HuH-7.5 (cell line): Measurements from ENCODE around the gene ITGAL.
"Not testable (repeated sequence)": the region's sequence is repeated elsewhere in the genome, so short reads cannot be mapped to it uniquely, and the experiment has no call there.

Source experiments
- DNase-seq: peaks from one replicate; pipeline ENCODE4 v3.0.0; 2011; ENCODE audit warnings: low spot score

ITGAL gene

DNA sequence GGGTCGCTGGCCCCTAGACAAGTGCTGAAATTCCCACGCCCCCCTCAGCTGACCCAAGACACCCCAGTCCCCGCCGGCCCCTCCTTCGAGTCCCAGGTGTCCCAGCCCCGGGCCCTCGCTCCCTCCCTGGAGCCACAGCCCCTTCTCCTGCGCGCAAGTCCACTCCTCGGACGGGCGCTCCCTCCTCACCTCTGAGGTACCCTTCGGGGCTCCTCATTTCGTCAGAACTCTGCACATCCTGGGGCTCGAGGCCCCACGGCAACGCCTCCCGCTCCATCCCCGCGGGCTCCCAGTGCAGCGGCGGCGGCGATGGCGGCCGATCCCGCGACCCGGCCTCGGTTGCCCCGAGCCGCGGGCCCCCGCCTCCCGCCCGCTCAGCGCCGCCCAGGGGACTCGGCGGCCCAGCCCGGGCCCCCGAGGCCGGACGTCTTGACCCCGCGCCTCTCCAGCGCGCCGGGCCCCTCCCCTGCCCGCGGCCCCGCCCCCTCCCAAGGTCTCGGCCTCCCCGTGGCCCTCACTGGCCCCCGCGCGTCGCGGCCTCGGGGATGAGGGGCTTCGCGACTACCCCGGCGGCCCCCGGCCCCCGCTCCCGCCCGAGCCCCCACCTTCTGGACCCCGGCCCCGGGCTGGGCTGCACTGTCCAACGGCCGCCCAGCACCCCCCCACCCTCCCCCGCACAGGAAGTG is 53.7 kb downstream of the ITGAL start, which contains the start of gene ZNF768:
TSS of gene ZNF768 (minus strand) at position 430 of the 686 bp plus-strand sequence. CDS start at position 277, 153 bp downstream.
- peak; percentile 67 for DNase-seq

DNA sequence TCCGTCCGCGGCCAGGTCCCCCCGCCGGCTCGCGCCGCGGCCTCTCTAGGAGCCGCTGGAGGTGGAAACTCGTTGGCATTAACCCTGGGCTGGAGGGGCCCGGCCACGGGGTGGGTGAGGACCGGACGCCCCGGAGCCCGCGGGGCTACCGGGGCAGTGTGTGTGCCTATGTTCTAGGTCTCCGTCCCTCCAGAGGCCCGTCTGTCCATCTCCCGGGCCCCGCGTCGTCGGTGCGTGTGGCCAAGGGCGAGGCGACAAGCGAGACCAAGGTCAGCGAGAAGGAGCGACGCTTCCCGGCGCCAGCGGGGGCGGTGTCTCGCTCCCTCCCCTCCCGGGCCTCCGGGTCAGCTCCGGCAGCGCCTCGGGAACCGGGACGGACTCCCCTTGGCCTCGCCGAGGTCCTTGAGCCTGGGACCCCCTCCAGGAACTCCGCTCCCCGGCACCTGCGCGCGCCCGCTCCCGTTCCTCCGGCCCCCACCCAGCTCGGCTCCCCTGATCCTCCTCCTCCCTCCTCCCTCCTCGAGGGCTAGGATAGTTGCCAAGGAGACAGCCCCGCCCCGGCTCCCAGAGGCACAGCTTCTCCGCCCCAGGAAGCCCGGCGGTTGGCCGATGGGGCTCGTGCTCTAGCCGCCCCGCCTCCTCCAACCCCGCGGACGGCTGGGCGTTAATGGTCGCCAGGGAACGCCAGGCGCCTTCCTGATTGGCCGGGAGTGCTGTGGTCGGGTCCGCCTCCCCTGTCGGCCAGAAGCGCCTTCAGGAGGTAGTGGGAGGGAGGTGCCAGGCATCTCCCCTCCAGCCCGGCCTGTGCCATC is 54.5 kb downstream of the ITGAL start:
- DNase-seq, result peak; percentile 97

DNA sequence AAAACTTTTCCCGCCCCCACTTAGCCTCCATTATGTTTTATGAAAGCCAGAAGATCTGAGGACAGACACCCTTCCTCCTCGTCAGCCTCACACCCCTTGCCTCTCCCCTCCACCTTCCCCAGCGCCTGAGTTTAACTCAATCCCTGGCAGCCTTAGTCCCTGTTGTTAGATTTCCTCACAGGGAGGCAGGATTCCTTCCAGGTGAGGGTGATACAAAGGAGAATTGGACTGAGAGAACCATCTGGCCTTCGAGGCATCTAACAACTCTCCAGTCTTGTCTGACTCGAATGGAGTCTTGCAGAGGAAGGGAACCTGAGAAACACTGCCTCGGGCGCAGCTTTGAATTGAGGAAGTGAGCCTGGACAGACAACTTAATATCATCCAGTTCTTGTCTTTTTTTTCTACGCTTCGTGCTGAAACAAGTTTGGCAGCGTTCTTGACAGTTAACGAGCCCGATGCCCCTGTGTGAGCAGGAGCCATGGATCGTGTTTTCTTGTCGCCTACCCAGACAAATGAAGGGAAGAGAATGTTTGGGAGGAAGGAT is 55.2 kb downstream of the ITGAL start:
- no peak for DNase-seq

DNA sequence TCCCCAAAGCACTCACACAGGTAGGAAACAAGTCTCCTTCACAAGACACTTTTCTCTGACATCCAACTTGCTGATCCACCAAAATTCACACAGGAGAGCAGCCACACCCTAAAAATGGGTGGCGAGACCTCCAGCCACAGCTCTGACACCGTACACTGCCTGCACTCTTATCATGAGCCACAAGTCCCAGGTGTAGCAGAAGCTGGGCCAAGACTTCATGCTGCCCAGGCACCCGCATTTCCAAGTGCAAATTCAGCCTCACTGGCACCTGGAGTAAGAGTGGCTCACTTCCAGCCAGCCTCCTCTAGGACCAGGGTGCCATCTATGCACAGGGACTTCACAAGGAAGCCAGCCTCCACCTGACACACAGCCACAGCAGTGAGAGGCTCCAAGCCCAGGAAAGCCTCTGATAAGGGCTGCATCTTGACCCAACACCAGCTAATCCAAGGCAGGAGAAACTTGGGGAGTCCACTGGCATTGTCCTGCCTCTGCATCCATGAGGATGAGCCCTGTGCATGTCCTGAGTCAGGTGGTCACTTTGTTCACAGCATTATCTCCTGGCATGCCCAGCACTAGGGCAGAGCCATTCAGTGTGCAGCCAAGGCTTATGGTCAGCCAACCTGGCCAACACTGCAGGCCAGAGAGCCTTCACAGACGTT is 56.4 kb downstream of the ITGAL start:
- DNase-seq, result no peak

DNA sequence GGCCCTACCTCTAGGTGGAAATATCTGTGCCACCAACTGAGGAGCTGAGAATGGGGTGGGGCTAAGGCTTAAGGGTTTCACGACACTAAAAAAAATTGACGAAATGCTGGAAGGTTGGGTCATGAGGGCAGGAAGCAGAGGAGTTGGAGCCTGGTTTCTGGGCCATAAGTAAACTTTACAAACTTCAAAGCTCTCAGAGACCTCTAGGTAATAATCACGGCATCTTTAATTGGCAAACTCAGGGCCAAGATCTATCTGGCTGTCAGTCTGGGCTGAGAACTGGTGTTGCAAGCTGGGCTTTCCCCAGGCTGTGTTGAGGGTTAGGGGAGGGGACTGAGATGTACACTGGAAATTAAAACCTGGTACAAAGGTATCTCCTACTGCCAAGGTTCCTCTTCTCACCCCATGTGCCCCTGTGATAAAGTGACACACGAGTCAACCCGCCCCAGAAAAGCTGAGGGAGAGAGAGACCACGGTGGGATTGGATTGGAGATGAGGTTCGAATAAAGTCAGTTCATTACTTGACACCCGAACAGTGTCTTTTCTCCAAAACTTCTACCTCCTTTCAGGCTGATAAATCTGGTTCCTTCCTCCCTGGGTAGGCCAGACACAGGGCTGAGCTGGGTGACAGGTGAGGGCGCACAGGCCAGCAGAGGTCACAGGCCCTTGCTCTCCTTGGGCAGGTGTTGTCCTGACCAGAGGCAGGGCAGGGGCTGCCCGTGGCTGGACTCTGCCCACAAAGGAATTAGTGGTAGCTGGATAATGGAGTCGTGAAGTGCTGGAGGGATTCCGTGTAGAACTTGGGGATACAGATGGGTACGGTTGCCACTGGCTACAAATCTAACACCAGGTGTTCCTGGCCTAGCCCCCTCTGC is 57.9 kb downstream of the ITGAL start:
- no peak for DNase-seq

DNA sequence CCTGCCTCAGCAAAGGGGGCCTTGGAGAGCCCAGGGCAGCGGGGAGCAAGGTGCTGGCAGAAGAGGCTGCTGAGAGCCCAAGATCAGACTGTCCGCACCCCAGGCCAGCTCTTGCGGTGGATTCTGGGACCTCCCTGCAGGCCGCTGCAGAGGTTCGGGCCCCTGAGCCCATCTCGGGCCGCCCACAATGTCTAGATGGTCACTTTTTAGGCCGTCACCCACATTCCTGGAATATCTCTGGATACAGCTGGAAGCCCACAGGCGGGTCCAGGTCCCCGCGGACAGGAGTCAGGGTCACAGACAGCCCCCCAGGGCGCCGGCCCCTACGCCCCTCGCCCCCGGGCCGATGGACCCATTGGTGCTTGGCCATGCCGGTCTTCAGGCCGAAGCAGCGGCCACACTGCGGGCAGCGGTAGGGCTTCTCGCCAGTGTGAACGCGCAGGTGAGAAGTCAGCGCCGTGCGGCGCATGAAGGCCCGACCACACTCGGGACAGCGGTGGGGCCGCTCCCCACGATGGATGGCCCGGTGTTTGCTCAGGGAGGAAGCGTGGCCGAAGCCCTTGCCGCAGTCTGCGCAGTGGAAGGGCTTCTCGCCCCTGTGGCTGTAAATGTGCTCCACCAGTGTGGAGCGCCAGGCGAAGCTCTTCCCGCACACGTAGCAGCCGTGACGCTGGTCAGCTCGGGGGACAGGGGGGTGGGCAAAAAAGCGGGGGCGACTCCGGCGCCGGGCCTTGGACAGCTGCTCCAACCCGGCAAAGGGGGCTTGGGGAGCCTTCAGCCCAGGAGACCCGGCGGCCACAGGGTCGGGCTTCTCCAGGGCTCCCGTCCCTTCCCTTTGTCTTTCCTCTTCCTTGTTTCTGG is 60.0 kb downstream of the ITGAL start:
- no peak for DNase-seq

GRCh38 chr16:30533146-30533522 is 60.6 kb downstream of the ITGAL start:
- no peak for DNase-seq

GRCh38 chr16:30533748-30534367 is 61.3 kb downstream of the ITGAL start:
- DNase-seq, result no peak

DNA sequence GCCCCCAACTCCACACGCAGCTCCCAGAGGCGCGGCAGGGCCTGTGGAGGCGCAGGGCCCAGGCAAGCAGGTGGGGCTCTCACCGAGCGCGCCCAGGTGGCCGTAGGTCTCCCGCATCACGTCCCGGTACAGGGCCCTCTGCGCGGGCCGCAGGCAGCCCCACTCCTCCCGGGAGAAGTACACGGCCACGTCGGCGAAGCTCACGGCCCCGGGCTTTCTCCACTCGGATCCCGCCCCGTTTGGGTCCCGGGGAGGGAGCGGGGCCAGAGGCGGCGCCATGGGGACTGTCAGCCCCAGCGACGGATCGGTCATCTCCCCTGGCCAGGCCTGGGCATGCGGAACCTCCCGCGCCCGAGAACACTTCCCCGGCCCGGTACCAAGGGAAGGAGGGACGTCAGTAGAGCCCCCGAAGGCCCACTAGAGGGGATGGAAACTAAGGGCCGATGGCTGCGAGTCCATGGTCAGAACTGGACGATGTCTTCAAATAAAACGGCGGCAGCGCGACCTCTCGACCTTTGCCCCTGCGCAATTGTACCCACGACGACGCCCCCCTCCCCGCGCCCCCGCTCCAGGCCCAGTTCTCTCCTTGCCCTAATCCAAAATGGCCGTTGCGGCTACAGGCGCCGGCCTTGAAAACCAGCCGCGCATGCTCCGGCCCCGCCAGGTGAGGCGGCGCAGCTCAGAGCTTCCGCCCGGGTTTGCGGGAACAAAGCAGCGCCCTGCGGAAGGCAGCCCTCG is 62.0 kb downstream of the ITGAL start, which contains the start of gene ZNF747:
TSS of gene ZNF747 (minus strand) at position 491 of the 738 bp plus-strand sequence. CDS start at position 312, 179 bp downstream.
- DNase-seq, result peak; percentile 81

DNA sequence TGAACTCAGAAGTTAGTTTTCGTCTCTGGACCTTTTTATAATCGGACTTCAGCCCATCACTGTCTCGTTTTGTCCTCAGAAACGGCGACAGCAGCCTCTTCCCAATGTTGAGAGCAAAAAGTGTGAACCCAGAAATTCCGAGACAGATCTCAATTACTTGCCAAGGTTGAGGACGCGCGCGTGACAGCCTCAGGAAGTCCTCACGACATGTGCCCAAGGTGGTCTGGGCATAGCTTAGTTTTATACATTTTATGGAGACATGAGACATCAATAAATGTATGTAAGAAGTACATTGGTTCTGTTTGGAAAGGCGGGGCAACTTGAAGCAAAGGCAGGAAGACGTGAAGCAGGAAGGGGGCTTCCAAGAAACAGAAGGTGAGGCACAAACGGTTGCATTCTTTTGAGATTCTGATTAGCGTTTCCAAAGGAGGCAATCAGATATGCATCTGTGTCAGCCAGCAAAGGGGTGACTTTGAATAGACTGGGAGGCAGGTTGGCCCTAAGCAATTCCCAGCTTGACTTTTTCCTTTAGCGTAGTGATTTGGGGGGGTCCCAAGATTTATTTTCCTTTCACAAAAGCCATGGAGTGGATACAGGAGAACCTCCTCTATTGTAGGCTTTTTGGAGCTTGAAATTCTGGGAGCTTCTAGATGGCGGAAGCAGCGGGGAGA is 62.7 kb downstream of the ITGAL start:
- DNase-seq, result no peak

DNA sequence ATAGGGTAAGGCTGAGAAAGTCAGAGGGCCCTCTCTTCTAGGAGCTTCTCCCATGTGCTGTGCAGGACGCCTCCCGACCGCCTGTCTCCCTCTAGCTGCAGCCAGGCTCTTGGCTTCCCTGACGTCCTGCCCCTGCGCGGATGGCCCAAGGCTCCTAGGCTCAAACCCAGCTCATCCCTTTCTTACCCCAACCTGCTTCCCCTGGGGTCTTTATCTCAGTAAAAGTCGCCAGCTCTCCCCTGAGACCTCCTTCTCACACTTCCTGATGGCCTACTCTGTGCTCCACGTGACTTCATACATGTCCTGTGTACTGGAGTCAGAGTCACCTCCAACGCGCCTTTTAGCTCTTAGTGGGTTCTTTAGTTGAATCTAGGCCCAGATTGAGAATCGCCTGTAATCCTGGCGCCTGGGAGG is 63.2 kb downstream of the ITGAL start:
- peak; percentile 75 for DNase-seq

DNA sequence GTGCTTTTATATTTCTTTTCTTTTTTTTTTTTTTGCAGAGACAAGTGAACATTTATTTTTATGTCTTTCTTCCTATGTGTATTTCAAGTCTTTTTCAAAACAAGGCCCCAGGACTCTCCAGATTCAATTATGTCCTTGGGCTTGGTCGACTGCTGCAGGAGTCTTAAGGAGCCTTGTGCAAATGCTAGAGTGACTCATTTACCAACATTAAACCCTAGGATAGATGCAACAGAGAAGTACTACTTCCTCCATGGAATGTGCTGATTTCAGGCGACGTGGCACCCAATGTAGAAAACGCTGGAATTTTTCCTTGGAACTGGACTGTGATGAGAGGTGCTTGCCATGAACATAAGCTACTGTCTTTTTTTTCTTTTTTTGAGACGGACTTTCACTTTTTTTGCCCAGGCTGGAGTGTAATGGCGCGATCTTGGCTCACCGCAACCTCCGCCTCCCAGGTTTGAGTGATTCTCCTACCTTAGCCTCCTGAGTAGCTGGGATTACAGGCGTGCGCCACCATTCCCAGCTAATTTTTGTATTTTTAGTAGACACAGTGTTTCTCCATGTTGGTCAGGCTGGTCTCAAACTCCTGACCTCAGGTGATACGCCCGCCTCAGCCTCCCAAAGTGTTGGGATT is 64.0 kb downstream of the ITGAL start:
- DNase-seq, result not testable (repeated sequence)

- no peak for DNase-seq
Measured at GRCh38 chr16:30539000-30539964, 66.7 kb downstream of the ITGAL start.

GRCh38 chr16:30539986-30540526 is 67.5 kb downstream of the ITGAL start:
- not testable (repeated sequence) for DNase-seq

GRCh38 chr16:30540916-30541464 is 68.4 kb downstream of the ITGAL start:
- not testable (repeated sequence) for DNase-seq
